ENCODE measurements around the gene GRM5. TPM values are rescaled to one million over a fixed set of nuclear protein-coding genes. Genes with fewer than 3 reads are reported as not detected.

Gene GRM5
- total RNA-seq, 2 donors from 2014 or later, result 0.33 TPM; not detected in 1

DNA sequence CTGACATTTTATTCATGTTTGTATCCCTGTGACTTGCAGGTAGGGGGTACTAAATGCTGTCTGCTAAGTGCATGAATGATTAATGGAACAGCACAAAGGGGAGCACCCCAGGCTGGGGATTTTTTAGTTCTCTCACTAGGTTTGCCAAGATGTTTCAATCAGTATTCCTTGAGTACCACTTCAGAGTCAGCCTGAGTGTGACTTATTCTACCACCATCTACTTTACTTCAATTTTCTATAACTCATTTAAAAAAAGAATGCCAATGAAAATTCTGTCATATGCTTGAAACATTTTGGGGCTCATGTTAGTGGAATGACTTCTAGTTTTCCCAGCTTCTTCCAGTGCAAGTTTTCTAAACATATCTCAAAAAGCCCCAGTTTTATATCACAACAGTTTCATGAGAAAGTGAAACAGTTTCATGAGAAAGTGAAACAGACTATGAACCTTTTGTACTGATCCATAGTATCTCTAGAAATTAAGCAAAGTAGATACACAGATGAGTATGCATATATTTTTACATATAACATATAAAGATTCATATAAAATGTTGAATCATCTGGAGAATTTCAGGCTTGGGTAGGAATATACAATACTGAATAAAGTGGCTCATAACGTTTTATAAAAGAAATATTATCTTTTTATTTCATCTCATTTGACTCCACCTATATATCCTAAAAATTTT is 252.4 kb downstream of the GRM5 start:
- Histone ChIP-seq H3K9me3 (no peaks in the 10 kb centered on the region), H3K27me3 (no peaks in the 10 kb centered on the region), H3K4me1 (no peaks in the 10 kb centered on the region), H3K36me3 (replicated peaks in 1 of 2; ENCODE audit: insufficient read depth in 1 of 2, low read depth in 2 of 2) (no peaks in the 10 kb centered on the region), H3K4me3 (no peak overlapping the region), H3K27ac (no peak overlapping the region)
- intact Hi-C loops (cut with DNase I), result no loop called here
- TF ChIP-seq, protein P1, sequence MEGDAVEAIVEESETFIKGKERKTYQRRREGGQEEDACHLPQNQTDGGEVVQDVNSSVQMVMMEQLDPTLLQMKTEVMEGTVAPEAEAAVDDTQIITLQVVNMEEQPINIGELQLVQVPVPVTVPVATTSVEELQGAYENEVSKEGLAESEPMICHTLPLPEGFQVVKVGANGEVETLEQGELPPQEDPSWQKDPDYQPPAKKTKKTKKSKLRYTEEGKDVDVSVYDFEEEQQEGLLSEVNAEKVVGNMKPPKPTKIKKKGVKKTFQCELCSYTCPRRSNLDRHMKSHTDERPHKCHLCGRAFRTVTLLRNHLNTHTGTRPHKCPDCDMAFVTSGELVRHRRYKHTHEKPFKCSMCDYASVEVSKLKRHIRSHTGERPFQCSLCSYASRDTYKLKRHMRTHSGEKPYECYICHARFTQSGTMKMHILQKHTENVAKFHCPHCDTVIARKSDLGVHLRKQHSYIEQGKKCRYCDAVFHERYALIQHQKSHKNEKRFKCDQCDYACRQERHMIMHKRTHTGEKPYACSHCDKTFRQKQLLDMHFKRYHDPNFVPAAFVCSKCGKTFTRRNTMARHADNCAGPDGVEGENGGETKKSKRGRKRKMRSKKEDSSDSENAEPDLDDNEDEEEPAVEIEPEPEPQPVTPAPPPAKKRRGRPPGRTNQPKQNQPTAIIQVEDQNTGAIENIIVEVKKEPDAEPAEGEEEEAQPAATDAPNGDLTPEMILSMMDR (IDR thresholded peaks at IDR 0.05), result no peak
- no peak for TF ChIP-seq POLR2A (IDR thresholded peaks at IDR 0.05)
- DNase-seq (no peak), ATAC-seq (no peak)
- 26 to 32% methylated on average over 1 of the region's 1 CpG for WGBS, 2 donors

DNA sequence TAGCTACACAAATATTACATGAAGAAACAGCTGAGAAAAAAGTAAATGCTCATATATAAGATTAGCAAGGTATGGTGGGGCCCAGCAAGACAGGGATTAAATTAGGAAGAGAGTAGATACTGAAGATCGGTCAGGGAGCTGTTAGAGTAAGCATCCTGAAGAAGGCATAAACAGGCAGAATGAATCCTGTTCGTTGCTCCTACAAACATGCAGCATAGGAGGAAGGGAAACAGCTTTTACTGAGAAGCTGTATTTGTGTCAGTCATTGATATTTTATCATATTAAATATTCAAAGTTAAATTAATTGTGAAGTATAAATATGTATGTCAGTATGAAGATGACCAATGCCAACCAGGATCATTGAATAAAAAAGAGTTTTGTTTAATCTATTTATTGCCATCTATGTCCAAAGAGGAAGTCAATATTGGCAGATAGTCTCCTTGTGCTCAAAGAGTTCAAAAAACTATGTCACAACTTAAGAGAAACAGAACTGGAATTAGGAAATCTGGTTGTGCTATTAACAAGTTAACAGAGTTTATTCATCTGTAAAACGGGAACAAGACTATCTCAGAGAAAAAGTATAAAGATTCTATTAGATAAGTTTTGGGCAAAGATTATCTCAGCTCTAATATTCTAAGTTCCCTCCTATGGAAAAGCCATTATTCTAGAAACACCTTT is 255.2 kb downstream of the GRM5 start:
- ATAC-seq, result no peak
- Histone ChIP-seq H3K4me1 (no peaks in the 10 kb centered on the region), H3K27me3 (no peaks in the 10 kb centered on the region), H3K36me3 (replicated peaks in 1 of 2; ENCODE audit: insufficient read depth in 1 of 2, low read depth in 2 of 2) (no peaks in the 10 kb centered on the region), H3K4me3 (no peak overlapping the region), H3K27ac (no peak overlapping the region), H3K9me3 (no peaks in the 10 kb centered on the region)
- intact Hi-C loops (cut with DNase I), result no loop called here
- no peak for TF ChIP-seq POLR2A (IDR thresholded peaks at IDR 0.05)
- TF ChIP-seq, protein P1 (IDR thresholded peaks at IDR 0.05), result no peak
- 49 to 51% methylated on average over 3 of the region's 3 CpGs for WGBS, 2 donors
- no peak for DNase-seq

DNA sequence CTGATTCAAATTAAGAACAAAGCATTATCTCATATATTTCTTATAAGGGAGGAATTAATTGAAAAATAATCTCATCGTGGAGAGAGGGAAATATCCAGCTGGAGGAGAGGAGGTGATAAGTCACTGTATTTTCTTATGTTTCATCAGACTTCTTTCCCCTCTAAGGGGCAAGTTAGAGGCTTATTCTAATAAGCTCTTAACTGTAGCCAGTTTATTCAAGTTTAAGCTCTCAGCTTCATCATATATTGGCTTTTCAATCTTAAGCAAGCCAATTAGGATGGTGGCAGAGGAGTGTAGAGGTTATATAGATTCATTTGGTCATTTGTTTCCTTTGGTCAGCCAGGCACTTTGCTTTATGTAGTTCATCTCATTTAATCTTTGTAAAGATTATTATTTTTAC is 256.7 kb downstream of the GRM5 start:
- Histone ChIP-seq H3K9me3 (no peaks in the 10 kb centered on the region), H3K27ac (no peak overlapping the region), H3K36me3 (replicated peaks in 1 of 2; ENCODE audit: insufficient read depth in 1 of 2, low read depth in 2 of 2) (no peaks in the 10 kb centered on the region), H3K4me1 (no peaks in the 10 kb centered on the region), H3K4me3 (no peak overlapping the region), H3K27me3 (no peaks in the 10 kb centered on the region)
- no peak for TF ChIP-seq POLR2A (IDR thresholded peaks at IDR 0.05)
- TF ChIP-seq, protein P1 (IDR thresholded peaks at IDR 0.05), result no peak
- ATAC-seq (no peak), DNase-seq (no peak)
- intact Hi-C loops (cut with DNase I), result no loop called here
- WGBS, 2 donors, result 33 to 49% methylated on average over 1 of the region's 1 CpG

DNA sequence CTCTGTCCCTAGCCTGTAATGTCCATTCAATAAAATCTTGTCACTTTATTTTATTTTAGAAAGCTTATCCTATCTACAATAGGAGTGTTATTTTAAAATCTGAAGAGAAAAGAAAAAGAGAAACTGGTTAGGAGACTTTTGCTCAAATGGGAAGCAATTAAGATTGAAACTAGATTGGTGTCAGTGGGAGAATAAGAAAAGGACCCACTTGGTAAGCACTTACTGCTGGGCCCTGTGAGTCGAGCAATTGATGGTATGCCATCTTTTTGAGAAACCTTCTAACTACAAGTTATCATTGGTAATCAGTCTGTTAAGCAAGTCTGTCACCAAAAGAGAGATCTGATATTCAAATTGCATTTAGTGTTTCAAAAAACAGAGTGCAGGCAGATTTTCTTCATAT is 258.4 kb downstream of the GRM5 start:
- Histone ChIP-seq H3K4me3 (no peak overlapping the region), H3K36me3 (replicated peaks in 1 of 2; ENCODE audit: insufficient read depth in 1 of 2, low read depth in 2 of 2) (no peaks in the 10 kb centered on the region), H3K9me3 (no peaks in the 10 kb centered on the region), H3K4me1 (no peaks in the 10 kb centered on the region), H3K27me3 (no peaks in the 10 kb centered on the region), H3K27ac (no peak overlapping the region)
- TF ChIP-seq, protein P1 (IDR thresholded peaks at IDR 0.05), result no peak
- TF ChIP-seq POLR2A (IDR thresholded peaks at IDR 0.05), result no peak
- WGBS, 2 donors, result 61 to 72% methylated on average over 1 of the region's 1 CpG
- intact Hi-C loops (cut with DNase I), result no loop called here
- DNase-seq (no peak), ATAC-seq (no peak)

DNA sequence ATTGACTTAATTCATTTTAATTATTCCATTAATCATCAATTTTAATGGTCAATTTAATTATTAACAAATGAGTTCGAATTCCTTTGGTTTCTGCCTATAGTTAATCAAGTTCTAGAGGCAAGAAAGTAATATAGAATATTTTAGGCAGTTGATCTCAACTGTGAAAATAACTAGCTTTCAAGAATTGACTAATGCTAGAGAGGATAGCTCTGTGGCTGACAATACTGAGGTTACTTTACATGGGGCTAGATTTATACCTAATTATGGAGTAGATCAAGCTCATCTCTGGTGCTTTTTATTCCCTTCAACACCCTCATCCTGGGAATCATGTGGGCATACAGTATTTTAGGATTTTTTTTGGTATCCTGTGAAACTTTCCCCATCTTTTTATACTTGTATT is 259.4 kb downstream of the GRM5 start:
- no peaks in the 10 kb centered on the region for H3K36me3 ChIP-seq (replicated peaks in 1 of 2; ENCODE audit: insufficient read depth in 1 of 2, low read depth in 2 of 2)
- DNase-seq (no peak), ATAC-seq (no peak)
- H3K4me3 ChIP-seq, result no peak overlapping the region
- 19 to 23% methylated on average over 1 of the region's 1 CpG for WGBS, 2 donors
- H3K27ac ChIP-seq, result no peak overlapping the region
- intact Hi-C loops (cut with DNase I), result no loop called here
- H3K4me1 ChIP-seq, result no peaks in the 10 kb centered on the region
- H3K9me3 ChIP-seq, result no peaks in the 10 kb centered on the region
- TF ChIP-seq, protein P1 (IDR thresholded peaks at IDR 0.05), result no peak
- TF ChIP-seq POLR2A (IDR thresholded peaks at IDR 0.05), result no peak
- no peaks in the 10 kb centered on the region for H3K27me3 ChIP-seq
